ENCODE results near the gene SIGLEC7.

DNA sequence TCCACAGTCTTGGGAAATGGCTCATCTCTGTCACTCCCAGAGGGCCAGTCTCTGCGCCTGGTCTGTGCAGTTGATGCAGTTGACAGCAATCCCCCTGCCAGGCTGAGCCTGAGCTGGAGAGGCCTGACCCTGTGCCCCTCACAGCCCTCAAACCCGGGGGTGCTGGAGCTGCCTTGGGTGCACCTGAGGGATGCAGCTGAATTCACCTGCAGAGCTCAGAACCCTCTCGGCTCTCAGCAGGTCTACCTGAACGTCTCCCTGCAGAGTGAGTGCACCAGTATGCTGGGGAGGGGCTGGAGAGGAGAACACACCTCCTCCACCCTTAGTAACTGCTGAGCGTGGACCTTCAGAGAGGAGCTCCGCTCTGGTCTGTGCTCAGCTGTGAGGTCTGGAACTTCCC is 15.1 kb upstream of the SIGLEC7 start:
- TF ChIP-seq, protein P1, sequence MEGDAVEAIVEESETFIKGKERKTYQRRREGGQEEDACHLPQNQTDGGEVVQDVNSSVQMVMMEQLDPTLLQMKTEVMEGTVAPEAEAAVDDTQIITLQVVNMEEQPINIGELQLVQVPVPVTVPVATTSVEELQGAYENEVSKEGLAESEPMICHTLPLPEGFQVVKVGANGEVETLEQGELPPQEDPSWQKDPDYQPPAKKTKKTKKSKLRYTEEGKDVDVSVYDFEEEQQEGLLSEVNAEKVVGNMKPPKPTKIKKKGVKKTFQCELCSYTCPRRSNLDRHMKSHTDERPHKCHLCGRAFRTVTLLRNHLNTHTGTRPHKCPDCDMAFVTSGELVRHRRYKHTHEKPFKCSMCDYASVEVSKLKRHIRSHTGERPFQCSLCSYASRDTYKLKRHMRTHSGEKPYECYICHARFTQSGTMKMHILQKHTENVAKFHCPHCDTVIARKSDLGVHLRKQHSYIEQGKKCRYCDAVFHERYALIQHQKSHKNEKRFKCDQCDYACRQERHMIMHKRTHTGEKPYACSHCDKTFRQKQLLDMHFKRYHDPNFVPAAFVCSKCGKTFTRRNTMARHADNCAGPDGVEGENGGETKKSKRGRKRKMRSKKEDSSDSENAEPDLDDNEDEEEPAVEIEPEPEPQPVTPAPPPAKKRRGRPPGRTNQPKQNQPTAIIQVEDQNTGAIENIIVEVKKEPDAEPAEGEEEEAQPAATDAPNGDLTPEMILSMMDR (IDR thresholded peaks at IDR 0.05), result no peak
- no peak for TF ChIP-seq EZH2phosphoT487 (IDR thresholded peaks at IDR 0.05)
